HG02943 (cell line): ENCODE results near the gene ELL.
"Not testable (repeated sequence)": the region's sequence is repeated elsewhere in the genome, so short reads cannot be mapped to it uniquely, and the experiment has no call there.

Experiments used
- ATAC-seq: cut with Tn5 transposase; IDR thresholded peaks from one replicate; pipeline ENCODE4 v1.9.1; 2021; ENCODE audit warnings: mild to moderate bottlenecking, low read depth, moderate library complexity; ENCODE audit not compliant: unreplicated experiment

The ELL gene

GRCh38 chr19:18532168-18532890 lies 10.5 kb upstream of the ELL start:
- ATAC-seq, result no peak

- ATAC-seq, result no peak
Observed at GRCh38 chr19:18531485-18531884, 9.6 kb upstream of the ELL start.

GRCh38 chr19:18529782-18530181 lies 7.9 kb upstream of the ELL start:
- ATAC-seq, result no peak

DNA sequence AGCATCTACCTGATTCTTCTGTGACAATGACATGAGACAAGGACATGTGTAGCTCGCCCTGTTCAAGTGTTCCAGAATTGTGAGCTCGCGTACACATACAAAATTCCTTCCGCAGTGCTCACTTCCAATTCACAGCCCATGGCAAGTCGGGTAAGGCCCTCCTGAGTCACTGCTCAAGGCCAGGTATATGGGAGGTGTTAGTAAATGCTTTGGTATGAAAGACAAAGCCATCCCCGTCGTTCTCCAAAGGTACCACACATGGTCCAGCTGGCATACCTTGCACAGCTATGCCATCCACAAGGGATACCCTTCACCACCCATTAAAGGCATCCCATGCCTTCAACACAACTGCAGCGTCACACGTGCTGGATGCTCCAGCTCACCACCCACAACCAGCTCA lies 4.4 kb upstream of the ELL start:
- ATAC-seq, result no peak

DNA sequence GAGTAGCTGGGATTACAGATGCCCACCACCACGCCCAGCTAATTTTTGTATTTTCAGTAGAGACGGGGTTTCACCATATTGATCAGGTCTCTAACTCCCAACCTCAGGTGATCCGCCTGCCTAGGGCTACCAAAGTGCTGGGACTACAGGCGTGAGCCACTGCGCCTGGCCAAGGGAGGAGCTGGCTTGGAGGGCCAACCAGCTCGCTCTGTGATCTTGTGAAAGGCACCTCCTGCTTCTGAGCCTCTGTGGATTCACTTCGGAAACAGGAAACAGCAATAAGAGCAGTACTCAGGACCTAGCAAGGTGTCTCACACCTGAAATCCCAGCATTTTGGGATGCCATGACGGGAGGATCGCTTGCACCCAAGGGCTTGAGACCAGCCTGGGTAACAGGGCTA lies 2.0 kb upstream of the ELL start:
- ATAC-seq, result no peak

DNA sequence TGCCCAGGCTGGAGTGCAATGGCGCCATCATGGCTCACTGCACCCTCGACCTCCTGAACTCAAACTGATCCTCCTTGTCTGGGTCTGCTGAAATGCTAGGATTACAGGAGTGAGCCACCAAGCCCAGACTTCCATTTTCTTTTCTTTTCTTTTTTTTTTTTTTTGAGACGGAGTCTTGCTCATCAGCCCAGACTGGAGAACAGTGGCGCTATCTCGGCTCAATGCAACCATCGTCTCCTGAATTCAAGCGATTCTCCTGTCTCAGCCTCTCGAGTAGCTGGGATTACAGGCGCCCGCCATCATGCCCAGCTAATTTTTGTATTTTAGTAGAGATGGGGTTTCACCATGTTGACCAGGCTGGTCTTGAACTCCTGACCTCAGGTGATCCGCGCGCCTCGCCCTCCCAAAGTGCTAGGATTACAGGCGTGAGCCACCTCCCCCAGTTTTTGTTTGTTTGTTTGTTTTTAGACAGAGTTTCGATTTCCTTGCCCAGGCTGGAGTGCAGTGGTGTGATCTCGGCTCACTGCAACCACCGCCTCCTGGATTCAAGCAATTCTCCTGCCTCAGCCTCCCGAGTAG lies 1.1 kb upstream of the ELL start:
- not testable (repeated sequence) for ATAC-seq

GRCh38 chr19:18522124-18522861 lies 423 bp upstream of the ELL start:
- peak; percentile 84 for ATAC-seq

- ATAC-seq, result peak; percentile 1
Observed at GRCh38 chr19:18520848-18521691, 800 bp downstream of the ELL start.

DNA sequence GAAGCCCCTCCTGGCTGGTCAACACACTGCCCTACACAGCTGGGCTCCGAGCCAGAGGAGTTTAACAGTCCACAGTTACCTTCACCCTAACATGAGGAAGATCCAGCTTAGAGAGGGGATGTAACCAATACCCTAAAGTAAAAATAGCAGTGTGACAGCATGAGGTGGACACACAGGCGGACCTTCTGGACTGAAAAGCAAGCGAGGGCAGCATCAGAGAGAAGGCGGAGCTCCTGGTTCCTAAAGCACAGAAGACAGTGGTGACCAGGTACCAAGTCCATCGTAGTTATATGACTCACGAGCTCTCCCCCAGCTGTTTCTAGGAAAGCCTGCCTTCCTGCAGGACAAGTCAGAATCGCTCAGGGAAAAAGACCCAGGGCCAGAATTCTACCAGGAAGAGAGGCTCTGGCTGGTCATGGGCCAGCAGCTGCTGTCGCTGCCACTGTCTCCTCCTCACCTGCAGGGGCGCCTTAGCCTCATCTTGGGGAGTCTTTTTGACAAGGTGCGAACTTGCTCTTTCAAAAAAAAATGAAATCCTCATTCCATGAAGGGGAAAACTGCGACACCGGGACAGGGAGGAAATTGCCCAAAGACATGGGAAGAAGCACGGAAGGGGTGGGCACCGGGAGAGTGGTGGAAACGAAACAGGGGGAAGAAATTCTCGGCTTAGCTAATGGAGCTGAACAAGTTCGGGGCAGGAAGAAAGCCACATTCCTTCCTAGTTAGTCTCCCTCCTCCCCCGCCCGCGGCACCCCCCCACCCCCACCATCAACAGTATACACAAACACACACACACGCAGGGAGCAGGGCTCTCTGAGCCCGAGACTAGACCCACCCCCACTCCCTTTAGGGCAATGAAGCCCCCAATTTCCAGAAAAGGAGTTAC lies 1.7 kb downstream of the ELL start:
- ATAC-seq, result no peak

DNA sequence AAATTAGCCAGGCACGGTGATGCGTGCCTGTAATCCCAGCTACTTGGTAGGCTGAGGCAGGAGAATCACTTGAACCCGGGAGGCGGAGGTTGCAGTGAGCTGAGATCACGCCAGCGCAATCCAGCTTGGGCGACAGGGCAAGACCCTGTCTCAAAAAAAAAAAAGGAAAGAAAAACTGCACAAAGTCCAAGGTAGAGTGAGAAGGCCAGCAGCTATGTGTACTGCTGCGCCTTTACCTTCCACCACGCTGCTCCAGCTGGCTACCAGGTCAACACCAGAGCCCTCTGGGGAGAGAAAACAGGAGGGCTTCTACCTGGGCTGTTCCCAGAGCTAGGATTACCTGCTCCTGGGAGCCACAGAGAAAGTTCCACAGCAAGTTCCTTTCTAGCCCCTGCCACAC lies 3.2 kb downstream of the ELL start:
- no peak for ATAC-seq

DNA sequence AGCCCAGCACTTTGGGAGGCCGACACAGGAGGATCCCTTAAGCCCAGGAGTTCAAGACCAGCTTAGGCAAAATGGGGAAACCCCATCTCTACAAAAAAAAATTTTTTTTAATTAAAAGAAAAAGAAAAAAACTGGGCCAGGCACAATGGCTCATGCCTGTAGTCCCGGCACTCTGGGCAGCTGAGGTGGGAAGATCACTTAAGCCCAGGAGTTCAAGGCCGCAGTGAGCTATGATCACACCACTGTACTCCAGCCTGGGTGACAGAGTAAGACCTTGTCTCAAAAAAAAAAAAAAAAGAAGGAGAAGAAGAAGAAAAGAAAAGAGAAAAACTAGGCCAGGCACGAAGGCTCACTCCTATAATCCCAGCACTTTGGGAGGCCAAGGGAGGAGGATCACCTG lies 4.3 kb downstream of the ELL start:
- ATAC-seq, result no peak

- no peak for ATAC-seq
Observed at GRCh38 chr19:18515959-18516358, 5.9 kb downstream of the ELL start.

DNA sequence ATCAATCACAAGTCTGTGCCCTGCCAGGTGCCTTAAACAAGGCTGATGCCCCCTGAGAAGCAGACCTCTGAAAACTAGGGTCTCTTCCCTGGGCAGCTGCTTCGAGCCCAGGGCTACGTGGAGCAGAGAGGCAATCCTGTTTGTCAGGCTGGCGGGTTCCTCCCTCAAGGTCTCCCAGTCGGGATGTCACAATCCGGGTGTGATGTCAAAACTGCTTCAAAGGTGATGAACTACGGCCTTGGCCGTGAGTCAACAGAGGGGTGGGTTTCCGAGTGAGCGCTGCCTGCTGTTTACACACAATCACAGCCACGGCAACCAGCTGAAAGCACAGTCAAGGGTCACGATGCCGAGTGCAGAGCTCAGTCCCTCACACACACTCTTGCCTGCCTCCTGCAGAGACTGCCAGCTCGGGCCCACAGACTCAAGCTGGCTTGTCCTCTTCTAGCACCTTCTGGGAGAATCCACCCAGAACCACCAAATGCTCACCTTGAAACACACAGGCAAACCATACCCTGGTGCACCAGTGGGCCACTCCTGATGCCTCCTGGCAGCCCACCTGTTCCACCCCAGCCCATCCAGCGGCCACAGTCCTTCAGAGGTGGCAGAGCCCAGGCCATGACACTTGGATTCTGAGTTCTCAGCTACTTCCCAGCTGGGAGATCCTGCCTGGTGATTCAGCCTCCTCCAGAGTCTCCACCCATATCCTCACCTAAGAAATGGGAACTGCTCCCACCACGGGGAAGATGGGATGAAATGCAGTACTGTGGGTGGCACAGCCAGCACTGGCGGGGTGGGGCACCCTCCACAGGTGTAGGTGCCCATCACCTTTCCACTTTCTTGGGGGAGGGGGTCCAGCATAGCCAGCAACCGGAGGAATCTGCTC lies 6.8 kb downstream of the ELL start:
- ATAC-seq, result no peak

GRCh38 chr19:18513868-18514267 lies 8.0 kb downstream of the ELL start:
- ATAC-seq, result no peak

DNA sequence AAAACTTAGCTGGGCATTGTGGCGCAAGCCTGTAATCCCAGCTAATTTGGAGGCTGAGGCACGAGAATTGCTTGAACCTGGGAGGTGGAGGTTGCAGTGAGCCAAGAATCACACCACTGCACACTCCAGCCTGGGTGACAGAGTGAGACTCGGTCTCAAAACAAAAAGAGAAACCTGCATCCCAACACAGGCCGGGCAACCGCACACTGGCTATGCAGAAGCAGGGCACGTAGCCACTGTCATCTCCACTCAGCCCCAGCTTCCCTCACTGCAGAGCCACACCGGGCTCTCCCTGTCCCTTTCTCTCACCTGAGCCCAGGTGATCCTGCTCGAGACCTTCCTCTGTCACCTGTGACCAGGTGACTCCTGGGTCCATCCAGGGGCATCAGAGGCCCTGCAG lies 11.7 kb downstream of the ELL start:
- no peak for ATAC-seq

- no peak for ATAC-seq
Observed at GRCh38 chr19:18508585-18508984, 13.3 kb downstream of the ELL start.

- no peak for ATAC-seq
Observed at GRCh38 chr19:18507727-18508440, 14.0 kb downstream of the ELL start.

DNA sequence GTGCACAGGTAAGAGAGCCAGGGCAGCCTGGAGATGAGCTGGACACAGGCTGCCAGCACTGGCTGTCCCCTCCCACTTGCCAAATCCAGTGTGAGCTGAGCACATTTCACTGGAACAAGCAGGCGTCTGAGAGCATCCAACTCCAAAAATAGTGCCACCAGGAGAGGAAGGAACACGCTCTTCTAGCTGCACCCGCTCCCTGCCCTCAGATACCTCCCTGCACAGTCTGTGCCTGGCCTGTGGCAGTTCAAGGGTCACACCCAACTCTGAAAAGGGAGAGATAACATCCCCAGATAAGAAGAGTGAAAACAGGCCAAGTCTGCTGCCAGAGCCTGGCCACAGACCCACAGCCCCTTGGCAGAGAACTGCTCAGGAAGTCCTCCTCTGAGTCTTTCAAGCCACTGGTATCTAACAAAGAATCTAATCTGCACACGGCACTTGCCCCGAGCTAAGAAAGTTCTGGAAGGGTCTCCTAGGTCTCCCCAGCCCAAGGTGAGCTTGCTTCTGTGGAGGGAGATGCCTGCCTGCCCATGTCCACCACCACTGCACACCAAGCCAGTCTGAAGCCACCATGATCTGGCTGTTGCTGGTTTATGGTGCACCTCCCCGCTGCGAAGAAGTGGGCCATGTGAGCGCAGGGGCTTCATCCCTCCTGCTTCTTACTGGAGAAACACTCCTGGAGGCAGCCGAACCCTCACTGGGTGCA lies 14.7 kb downstream of the ELL start:
- ATAC-seq, result no peak
